ENCODE measurements around the gene PIN1.

Gene PIN1

GRCh38 chr19:9796113-9796773, 38.9 kb upstream of the PIN1 start:
- no peaks in the 10 kb centered on the region for H3K27me3 ChIP-seq (ENCODE audit: insufficient read depth, low read length)
- H3K27ac ChIP-seq (ENCODE audit: low read depth, low read length, poor library complexity, severe bottlenecking): no peak overlapping the region
- H3K9ac ChIP-seq (ENCODE audit: low read length): peak overlapping the region; percentile 3; the same call in 1 of the 2 replicates
- no peaks in the 10 kb centered on the region for H3K79me2 ChIP-seq (ENCODE audit: insufficient read depth, low read length)
- peak overlapping the region; percentile 28; the same call in 1 of the 2 replicates for H3K4me2 ChIP-seq (ENCODE audit: low read length)
- no peaks in the 10 kb centered on the region for H3K9me3 ChIP-seq (ENCODE audit: low read length)
- no peaks in the 10 kb centered on the region; the same call in 1 of the 2 replicates for H3F3A ChIP-seq (ENCODE audit: insufficient read depth, low read length)
- no peaks in the 10 kb centered on the region for H4K20me1 ChIP-seq (ENCODE audit: insufficient read depth, low read length)
- no peak for TF ChIP-seq EZH2 (IDR thresholded peaks at IDR 0.05; ENCODE audit: borderline replicate concordance, low read length)
- TF ChIP-seq, protein P1, sequence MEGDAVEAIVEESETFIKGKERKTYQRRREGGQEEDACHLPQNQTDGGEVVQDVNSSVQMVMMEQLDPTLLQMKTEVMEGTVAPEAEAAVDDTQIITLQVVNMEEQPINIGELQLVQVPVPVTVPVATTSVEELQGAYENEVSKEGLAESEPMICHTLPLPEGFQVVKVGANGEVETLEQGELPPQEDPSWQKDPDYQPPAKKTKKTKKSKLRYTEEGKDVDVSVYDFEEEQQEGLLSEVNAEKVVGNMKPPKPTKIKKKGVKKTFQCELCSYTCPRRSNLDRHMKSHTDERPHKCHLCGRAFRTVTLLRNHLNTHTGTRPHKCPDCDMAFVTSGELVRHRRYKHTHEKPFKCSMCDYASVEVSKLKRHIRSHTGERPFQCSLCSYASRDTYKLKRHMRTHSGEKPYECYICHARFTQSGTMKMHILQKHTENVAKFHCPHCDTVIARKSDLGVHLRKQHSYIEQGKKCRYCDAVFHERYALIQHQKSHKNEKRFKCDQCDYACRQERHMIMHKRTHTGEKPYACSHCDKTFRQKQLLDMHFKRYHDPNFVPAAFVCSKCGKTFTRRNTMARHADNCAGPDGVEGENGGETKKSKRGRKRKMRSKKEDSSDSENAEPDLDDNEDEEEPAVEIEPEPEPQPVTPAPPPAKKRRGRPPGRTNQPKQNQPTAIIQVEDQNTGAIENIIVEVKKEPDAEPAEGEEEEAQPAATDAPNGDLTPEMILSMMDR (IDR thresholded peaks at IDR 0.05; ENCODE audit: low read length): peak; percentile 90
- H2AFZ ChIP-seq (ENCODE audit: low read length): peak overlapping the region; percentile 1; the same call in 1 of the 2 replicates
- no peaks in the 10 kb centered on the region for H3K9me2 ChIP-seq (ENCODE audit: low read depth, low read length)
- H3K36me3 ChIP-seq (ENCODE audit: insufficient read depth, low read length): 0 out of 2 replicates have a peak, but pooled peaks cover 5% of the 10 kb centered on the region
- H3K4me1 ChIP-seq (ENCODE audit: insufficient read depth, low read length, severe bottlenecking): peaks cover 15% of the 10 kb centered on the region
- no peak overlapping the region for H3K4me3 ChIP-seq (ENCODE audit: low read depth, low read length, poor library complexity, severe bottlenecking)

GRCh38 chr19:9797871-9798270, 37.2 kb upstream of the PIN1 start:
- H4K20me1 ChIP-seq (ENCODE audit: insufficient read depth, low read length): no peaks in the 10 kb centered on the region
- H3K9me2 ChIP-seq (ENCODE audit: low read depth, low read length): no peaks in the 10 kb centered on the region
- no peak overlapping the region for H2AFZ ChIP-seq (ENCODE audit: low read length)
- no peak overlapping the region for H3K4me3 ChIP-seq (ENCODE audit: low read depth, low read length, poor library complexity, severe bottlenecking)
- no peaks in the 10 kb centered on the region; the same call in 1 of the 2 replicates for H3F3A ChIP-seq (ENCODE audit: insufficient read depth, low read length)
- no peak overlapping the region for H3K4me2 ChIP-seq (ENCODE audit: low read length)
- H3K9ac ChIP-seq (ENCODE audit: low read length): no peak overlapping the region
- H3K27ac ChIP-seq (ENCODE audit: low read depth, low read length, poor library complexity, severe bottlenecking): no peak overlapping the region
- no peaks in the 10 kb centered on the region for H3K9me3 ChIP-seq (ENCODE audit: low read length)
- no peak for TF ChIP-seq EZH2 (IDR thresholded peaks at IDR 0.05; ENCODE audit: borderline replicate concordance, low read length)
- TF ChIP-seq, protein P1 (IDR thresholded peaks at IDR 0.05; ENCODE audit: low read length): no peak
- peaks cover 11% of the 10 kb centered on the region for H3K4me1 ChIP-seq (ENCODE audit: insufficient read depth, low read length, severe bottlenecking)
- peaks cover 5% of the 10 kb centered on the region; the same call in 1 of the 2 replicates for H3K36me3 ChIP-seq (ENCODE audit: insufficient read depth, low read length)
- H3K27me3 ChIP-seq (ENCODE audit: insufficient read depth, low read length): no peaks in the 10 kb centered on the region
- H3K79me2 ChIP-seq (ENCODE audit: insufficient read depth, low read length): no peaks in the 10 kb centered on the region

DNA sequence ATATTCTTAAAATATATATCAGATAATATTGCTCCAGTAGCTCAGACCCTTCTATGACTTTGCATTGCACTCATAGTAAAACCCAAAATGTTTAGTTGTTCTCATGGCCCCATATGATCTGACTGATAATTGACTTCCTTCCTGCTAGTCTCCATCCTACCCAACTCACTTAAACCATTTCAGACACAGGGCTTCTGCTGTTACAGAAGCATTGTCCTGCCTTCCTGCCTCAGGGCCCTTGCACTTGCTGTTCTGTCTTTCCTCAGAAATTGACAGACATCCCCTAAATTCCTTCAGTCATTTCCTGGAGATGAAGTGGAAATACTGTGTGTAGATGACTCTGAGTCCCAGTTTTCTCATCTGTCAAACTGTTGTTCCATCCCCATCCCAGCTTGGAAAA, 36.0 kb upstream of the PIN1 start:
- H3K4me3 ChIP-seq (ENCODE audit: low read depth, low read length, poor library complexity, severe bottlenecking): no peak overlapping the region
- H3K9me3 ChIP-seq (ENCODE audit: low read length): no peaks in the 10 kb centered on the region
- no peak overlapping the region for H3K27ac ChIP-seq (ENCODE audit: low read depth, low read length, poor library complexity, severe bottlenecking)
- H4K20me1 ChIP-seq (ENCODE audit: insufficient read depth, low read length): no peaks in the 10 kb centered on the region
- H3K4me1 ChIP-seq (ENCODE audit: insufficient read depth, low read length, severe bottlenecking): peaks cover 6% of the 10 kb centered on the region
- H3K27me3 ChIP-seq (ENCODE audit: insufficient read depth, low read length): no peaks in the 10 kb centered on the region
- H3K79me2 ChIP-seq (ENCODE audit: insufficient read depth, low read length): no peaks in the 10 kb centered on the region
- TF ChIP-seq EZH2 (IDR thresholded peaks at IDR 0.05; ENCODE audit: borderline replicate concordance, low read length): no peak
- H3K9me2 ChIP-seq (ENCODE audit: low read depth, low read length): no peaks in the 10 kb centered on the region
- H3K36me3 ChIP-seq (ENCODE audit: insufficient read depth, low read length): peaks cover 4% of the 10 kb centered on the region; the same call in 1 of the 2 replicates
- H3F3A ChIP-seq (ENCODE audit: insufficient read depth, low read length): no peaks in the 10 kb centered on the region
- H3K9ac ChIP-seq (ENCODE audit: low read length): no peak overlapping the region
- no peak overlapping the region for H3K4me2 ChIP-seq (ENCODE audit: low read length)
- no peak overlapping the region for H2AFZ ChIP-seq (ENCODE audit: low read length)
